Measurements from ENCODE around the gene DCLK1. TPM values are rescaled to one million over a fixed set of nuclear protein-coding genes. Genes with fewer than 3 reads are reported as not detected.

The DCLK1 gene
- total and polyA plus RNA-seq, 10 of the 15 experiments (the other 5 are each of a cell fraction or from before 2014, with no cell fraction given), result not detected

DNA sequence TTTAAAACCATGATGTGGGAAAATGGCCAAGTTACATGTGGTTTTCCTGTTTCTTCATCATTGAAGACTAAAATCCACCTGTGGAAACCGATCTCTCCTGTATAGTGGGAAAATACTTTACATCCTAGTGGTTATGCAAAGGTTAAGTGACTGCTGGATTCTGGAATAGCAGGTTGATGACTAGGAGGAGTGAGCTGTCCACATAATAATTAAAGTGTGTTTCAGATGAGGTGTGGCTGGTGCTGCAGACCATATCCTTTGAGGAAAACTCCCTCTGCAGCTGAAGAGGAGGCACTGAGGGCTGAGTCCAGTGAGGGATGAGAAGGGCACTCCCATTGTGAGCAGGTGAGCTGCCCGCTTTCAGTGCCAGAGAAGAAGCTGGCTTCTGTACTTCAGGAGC is 43.2 kb downstream of the DCLK1 start:
- in situ Hi-C loops (cut with MboI), result no loop called here
- intact Hi-C loops (cut with micrococcal nuclease; ENCODE audit: unreplicated experiment), result no loop called here
- ATAC-seq (no peak), DNase-seq (ENCODE audit: low read depth, low spot score) (no peak), FAIRE-seq (no peak)
- WGBS (ENCODE audit: insufficient coverage, insufficient replicate concordance, low lambda C conversion rate, missing lambda C conversion rate), result 5% methylated on average over 2 of the region's 2 CpGs
- H3K79me2 ChIP-seq (ENCODE audit: control insufficient read depth, insufficient read depth, low read length), result no peaks in the 10 kb centered on the region
- ChIA-PET POLR2A (no interaction called here), SMC1A (ENCODE audit: uncharacterized antibody, unreplicated experiment) (no interaction called here), CTCF (no interaction called here), RAD21 (ENCODE audit: unreplicated experiment) (interaction anchor here (0.6 kb wide), 1 partner anchor 184 kb away, joined by 3 read pairs; no protein-coding TSS in a partner anchor)
- no peak overlapping the region for H3K27ac ChIP-seq (ENCODE audit: control insufficient read depth, insufficient read depth)
- H3K36me3 ChIP-seq (ENCODE audit: control insufficient read depth in 2 of 2, insufficient read depth in 2 of 2, low read length in 1 of 2), result no peaks in the 10 kb centered on the region
- no peak overlapping the region for H3K9ac ChIP-seq (ENCODE audit: control insufficient read depth, insufficient read depth, low read length)
- H3K4me3 ChIP-seq, result no peak overlapping the region
- H3K27me3 ChIP-seq (replicated peaks in 1 of 2; ENCODE audit: control insufficient read depth in 2 of 2, insufficient read depth in 2 of 2, low read length in 1 of 2), result no peaks in the 10 kb centered on the region
- H3K9me3 ChIP-seq (replicated peaks; ENCODE audit: control insufficient read depth, insufficient read depth, low read length), result no peaks in the 10 kb centered on the region
- no peak overlapping the region for H3K4me2 ChIP-seq (ENCODE audit: control insufficient read depth, insufficient read depth)
- H2AFZ ChIP-seq (ENCODE audit: control insufficient read depth, low read depth, low read length), result no peak overlapping the region
- H3K4me1 ChIP-seq (ENCODE audit: control insufficient read depth, insufficient read depth, low read length), result no peaks in the 10 kb centered on the region
- H4K20me1 ChIP-seq (ENCODE audit: control insufficient read depth, insufficient read depth), result no peaks in the 10 kb centered on the region
- TF ChIP-seq, protein P1, sequence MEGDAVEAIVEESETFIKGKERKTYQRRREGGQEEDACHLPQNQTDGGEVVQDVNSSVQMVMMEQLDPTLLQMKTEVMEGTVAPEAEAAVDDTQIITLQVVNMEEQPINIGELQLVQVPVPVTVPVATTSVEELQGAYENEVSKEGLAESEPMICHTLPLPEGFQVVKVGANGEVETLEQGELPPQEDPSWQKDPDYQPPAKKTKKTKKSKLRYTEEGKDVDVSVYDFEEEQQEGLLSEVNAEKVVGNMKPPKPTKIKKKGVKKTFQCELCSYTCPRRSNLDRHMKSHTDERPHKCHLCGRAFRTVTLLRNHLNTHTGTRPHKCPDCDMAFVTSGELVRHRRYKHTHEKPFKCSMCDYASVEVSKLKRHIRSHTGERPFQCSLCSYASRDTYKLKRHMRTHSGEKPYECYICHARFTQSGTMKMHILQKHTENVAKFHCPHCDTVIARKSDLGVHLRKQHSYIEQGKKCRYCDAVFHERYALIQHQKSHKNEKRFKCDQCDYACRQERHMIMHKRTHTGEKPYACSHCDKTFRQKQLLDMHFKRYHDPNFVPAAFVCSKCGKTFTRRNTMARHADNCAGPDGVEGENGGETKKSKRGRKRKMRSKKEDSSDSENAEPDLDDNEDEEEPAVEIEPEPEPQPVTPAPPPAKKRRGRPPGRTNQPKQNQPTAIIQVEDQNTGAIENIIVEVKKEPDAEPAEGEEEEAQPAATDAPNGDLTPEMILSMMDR (IDR thresholded peaks at IDR 0.05 in 2 of 3, conservative IDR thresholded peaks at IDR 0.05 in 1 of 3; ENCODE audit: control insufficient read depth in 2 of 3, extremely low read depth in 1 of 3, insufficient read depth in 1 of 3, low read depth in 3 of 3, low read length in 3 of 3), result no peak
- no peak for TF ChIP-seq ZNF207 (IDR thresholded peaks at IDR 0.05; ENCODE audit: borderline replicate concordance)
- TF ChIP-seq SMC3 (IDR thresholded peaks at IDR 0.05; ENCODE audit: borderline replicate concordance, low read length), result no peak
- no peak for TF ChIP-seq SMARCA5 (IDR thresholded peaks at IDR 0.05)
- no peak for TF ChIP-seq LARP7 (IDR thresholded peaks at IDR 0.05)
- no peak for TF ChIP-seq NBN (IDR thresholded peaks at IDR 0.05)
- no peak for TF ChIP-seq KLF5 (IDR thresholded peaks at IDR 0.05; ENCODE audit: partially characterized antibody)
- TF ChIP-seq FOXM1 (IDR thresholded peaks at IDR 0.05; ENCODE audit: low read depth, low read length), result no peak
- TF ChIP-seq, protein P2, sequence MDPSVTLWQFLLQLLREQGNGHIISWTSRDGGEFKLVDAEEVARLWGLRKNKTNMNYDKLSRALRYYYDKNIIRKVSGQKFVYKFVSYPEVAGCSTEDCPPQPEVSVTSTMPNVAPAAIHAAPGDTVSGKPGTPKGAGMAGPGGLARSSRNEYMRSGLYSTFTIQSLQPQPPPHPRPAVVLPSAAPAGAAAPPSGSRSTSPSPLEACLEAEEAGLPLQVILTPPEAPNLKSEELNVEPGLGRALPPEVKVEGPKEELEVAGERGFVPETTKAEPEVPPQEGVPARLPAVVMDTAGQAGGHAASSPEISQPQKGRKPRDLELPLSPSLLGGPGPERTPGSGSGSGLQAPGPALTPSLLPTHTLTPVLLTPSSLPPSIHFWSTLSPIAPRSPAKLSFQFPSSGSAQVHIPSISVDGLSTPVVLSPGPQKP (IDR thresholded peaks at IDR 0.05; ENCODE audit: low read depth, low read length), result no peak
- no peak for TF ChIP-seq ATF7 (IDR thresholded peaks at IDR 0.05; ENCODE audit: low read depth)
- no peak for TF ChIP-seq HCFC1 (IDR thresholded peaks at IDR 0.05; ENCODE audit: low read length)
- no peak for TF ChIP-seq SMAD1 (IDR thresholded peaks at IDR 0.05; ENCODE audit: low read depth, partially characterized antibody)
- no peak for TF ChIP-seq MEF2B (IDR thresholded peaks at IDR 0.05; ENCODE audit: partially characterized antibody, poor library complexity, severe bottlenecking)
- no TSS peak for BruUV-seq (replicated peaks)
